Transverse colon (tissue), 4 donors: ENCODE measurements around the gene RARA.

Experiments used
- CTCF ChIP-seq, 5 experiments: fragments of 200-600 bp in 3 of 5; fragments of 450-650 bp in 2 of 5; sonication (generic) in 3 of 5; IDR thresholded peaks; 1 replicate in 2 of 5; 2 replicates in 3 of 5; pipeline ENCODE4 v1.5.1; 2016 to 2017; ENCODE audit warnings: antibody characterized with exemption in 5 of 5, inconsistent platforms in 3 of 5, mild to moderate bottlenecking in 2 of 5, moderate library complexity in 1 of 5
- EP300 ChIP-seq: sonication (generic); formaldehyde crosslinking; IDR thresholded peaks from one replicate; pipeline ENCODE4 v1.6.1; 2017; ENCODE audit warnings: antibody characterized with exemption, low read depth
- POLR2A ChIP-seq: fragments of 450-650 bp; IDR thresholded peaks from one replicate; pipeline ENCODE4 v1.6.1; 2016; ENCODE audit warnings: antibody characterized with exemption, mild to moderate bottlenecking, moderate library complexity
- POLR2AphosphoS5 ChIP-seq, 3 donors: sonication (generic); formaldehyde crosslinking; IDR thresholded peaks; one replicate each; pipeline ENCODE4 v1.6.1; 2016; ENCODE audit warnings: antibody characterized with exemption in 3 of 3

- TF ChIP-seq POLR2AphosphoS5 (IDR thresholded peaks at IDR 0.05) (no peak), CTCF (IDR thresholded peaks at IDR 0.05) (no peak), EP300 (no peak), POLR2A (no peak)
Measured at GRCh38 chr17:40279402-40279801, 29.6 kb upstream of the RARA start.
